Measurements from ENCODE around the gene MBNL1.

The MBNL1 gene

GRCh38 chr3:152511904-152512303 lies 243.2 kb downstream of the MBNL1 start:
- H3K4me3 ChIP-seq (ENCODE audit: low read length) = no peak overlapping the region

GRCh38 chr3:152513301-152513960 lies 244.7 kb downstream of the MBNL1 start:
- Histone ChIP-seq H3K9ac (ENCODE audit: low read length) (no peak overlapping the region), H3K4me1 (ENCODE audit: control insufficient read depth, insufficient read depth, low read length) (no peaks in the 10 kb centered on the region), H3K4me3 (ENCODE audit: low read length) (no peak overlapping the region), H3K27me3 (replicated peaks; ENCODE audit: control insufficient read depth, insufficient read depth, low read length) (no peaks in the 10 kb centered on the region), H3K9me3 (ENCODE audit: control insufficient read depth, low read length) (no peaks in the 10 kb centered on the region), H3K36me3 (ENCODE audit: control insufficient read depth, insufficient read depth, low read length, severe bottlenecking) (no peaks in the 10 kb centered on the region)
- DNase-seq (ENCODE audit: low read depth) = no peak

More at GRCh38 chr3:152511904-152512303, 243.2 kb downstream of the MBNL1 start:
- Histone ChIP-seq H3K27me3 (replicated peaks; ENCODE audit: control insufficient read depth, insufficient read depth, low read length) (no peaks in the 10 kb centered on the region), H3K9me3 (ENCODE audit: control insufficient read depth, low read length) (no peaks in the 10 kb centered on the region), H3K36me3 (ENCODE audit: control insufficient read depth, insufficient read depth, low read length, severe bottlenecking) (no peaks in the 10 kb centered on the region), H3K4me1 (ENCODE audit: control insufficient read depth, insufficient read depth, low read length) (no peaks in the 10 kb centered on the region), H3K9ac (ENCODE audit: low read length) (no peak overlapping the region)
- DNase-seq (ENCODE audit: low read depth) = no peak

All from adipocyte (in vitro differentiated cells).